ENCODE measurements around the gene GPR27.

DNA sequence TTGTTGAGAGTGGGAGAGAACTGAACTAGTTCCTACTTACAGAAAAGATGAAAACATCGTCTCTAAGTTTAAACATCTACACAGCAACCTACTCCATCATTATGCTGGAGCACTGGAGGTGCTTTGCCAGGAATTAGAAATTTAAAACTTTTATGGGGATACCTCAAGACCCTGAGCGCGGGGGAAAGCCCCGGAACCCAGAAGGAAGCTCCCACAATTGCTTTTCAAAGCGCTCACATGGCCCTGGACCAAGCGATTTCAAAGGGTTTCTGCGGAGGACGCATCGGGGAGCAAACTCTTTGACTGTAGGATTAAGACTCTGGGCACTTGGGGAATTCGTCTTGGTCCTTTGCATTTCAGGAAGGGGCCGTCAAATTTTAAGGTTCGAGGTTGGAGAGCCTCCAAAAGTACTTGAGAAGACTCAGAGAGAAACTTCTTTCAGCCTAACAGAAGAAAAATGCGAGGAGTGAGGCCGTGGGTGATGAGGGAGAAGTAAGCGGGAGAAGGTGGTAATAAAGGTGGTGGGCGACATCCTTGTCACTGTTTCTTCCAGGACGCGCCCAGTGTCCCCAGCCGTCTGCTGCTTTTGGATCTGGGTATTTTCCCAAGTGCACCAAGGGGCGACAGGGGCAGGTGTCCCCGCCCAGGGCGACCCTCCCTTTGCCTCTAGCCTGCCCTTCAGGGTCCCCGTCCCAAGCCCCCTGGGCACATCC is 30.7 kb downstream of the GPR27 start:
- TF ChIP-seq, protein P1, sequence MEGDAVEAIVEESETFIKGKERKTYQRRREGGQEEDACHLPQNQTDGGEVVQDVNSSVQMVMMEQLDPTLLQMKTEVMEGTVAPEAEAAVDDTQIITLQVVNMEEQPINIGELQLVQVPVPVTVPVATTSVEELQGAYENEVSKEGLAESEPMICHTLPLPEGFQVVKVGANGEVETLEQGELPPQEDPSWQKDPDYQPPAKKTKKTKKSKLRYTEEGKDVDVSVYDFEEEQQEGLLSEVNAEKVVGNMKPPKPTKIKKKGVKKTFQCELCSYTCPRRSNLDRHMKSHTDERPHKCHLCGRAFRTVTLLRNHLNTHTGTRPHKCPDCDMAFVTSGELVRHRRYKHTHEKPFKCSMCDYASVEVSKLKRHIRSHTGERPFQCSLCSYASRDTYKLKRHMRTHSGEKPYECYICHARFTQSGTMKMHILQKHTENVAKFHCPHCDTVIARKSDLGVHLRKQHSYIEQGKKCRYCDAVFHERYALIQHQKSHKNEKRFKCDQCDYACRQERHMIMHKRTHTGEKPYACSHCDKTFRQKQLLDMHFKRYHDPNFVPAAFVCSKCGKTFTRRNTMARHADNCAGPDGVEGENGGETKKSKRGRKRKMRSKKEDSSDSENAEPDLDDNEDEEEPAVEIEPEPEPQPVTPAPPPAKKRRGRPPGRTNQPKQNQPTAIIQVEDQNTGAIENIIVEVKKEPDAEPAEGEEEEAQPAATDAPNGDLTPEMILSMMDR (conservative IDR thresholded peaks at IDR 0.05 in 1 of 2, IDR thresholded peaks at IDR 0.05 in 1 of 2; ENCODE audit: extremely low read depth in 1 of 2, insufficient read depth in 1 of 2, low read depth in 1 of 2, low read length in 2 of 2): no peak
- TF ChIP-seq EZH2 (IDR thresholded peaks at IDR 0.05; ENCODE audit: borderline replicate concordance, low read length): peak; percentile 41
